IMR-90 (cell line): Measurements from ENCODE around the gene HSPA1L. TPM values are rescaled to one million over a fixed set of nuclear protein-coding genes. Genes with fewer than 3 reads are reported as not detected.

Experiments used
- ATAC-seq: fragments of 200-7000 bp; cut with Tn5 transposase; 2 replicates; pipeline ENCODE4 v1.9.1; 2020; ENCODE audit warnings: low read depth, mild to moderate bottlenecking, moderate library complexity
- BruUV-seq: library from RNA; stranded (reverse); fragments of 400-500 nt; replicated peaks from 2 replicates; lab custom pipeline; 2021; lab: Mats Ljungman, UMichigan
- CTCF ChIA-PET: fragments of 300-600 bp; formaldehyde crosslinking; extraction: SDS; loops from one replicate; lab custom pipeline; 2021; ENCODE audit warnings: antibody characterized with exemption; lab: Yijun Ruan, JAX
- POLR2A ChIA-PET: fragments of 300-600 bp; sonication (Branson Sonifier 250); formaldehyde crosslinking; loops from one replicate; lab custom pipeline; 2022; ENCODE audit warnings: antibody characterized with exemption; ENCODE audit not compliant: unreplicated experiment; lab: Charles Lee
- DNase-seq: peaks from one replicate; pipeline ENCODE4 v3.0.0; 2013
- H2AFZ ChIP-seq: replicated peaks from 2 replicates; pipeline ENCODE3; 2013; ENCODE audit warnings: low read length, mild to moderate bottlenecking; ENCODE audit not compliant: poor library complexity
- H2AK5ac ChIP-seq: 2 replicates; pipeline ENCODE4 v1.6.1; 2013; ENCODE audit warnings: low read depth, low read length, inconsistent platforms
- H2AK9ac ChIP-seq: replicated peaks from 2 replicates; pipeline ENCODE3; 2013; ENCODE audit warnings: mild to moderate bottlenecking, low read depth, low read length, moderate library complexity; ENCODE audit not compliant: poor library complexity
- H2BK120ac ChIP-seq: 2 replicates; pipeline ENCODE4 v1.6.1; 2013; ENCODE audit warnings: low read depth, low read length, inconsistent platforms
- H2BK15ac ChIP-seq: 3 replicates; pipeline ENCODE4 v1.6.1; 2013; ENCODE audit warnings: low read depth, low read length, inconsistent platforms
- H2BK20ac ChIP-seq: 2 replicates; pipeline ENCODE4 v1.6.1; 2013; ENCODE audit warnings: low read depth, mild to moderate bottlenecking, inconsistent platforms, low read length, moderate library complexity
- H2BK5ac ChIP-seq: 2 replicates; pipeline ENCODE4 v1.6.1; 2013; ENCODE audit warnings: mild to moderate bottlenecking, low read depth, low read length, inconsistent platforms; ENCODE audit not compliant: poor library complexity, severe bottlenecking
- H3K14ac ChIP-seq: replicated peaks from 2 replicates; pipeline ENCODE4 v1.6.1; 2013; ENCODE audit warnings: low read depth, low read length, inconsistent platforms
- H3K18ac ChIP-seq: 2 replicates; pipeline ENCODE4 v1.6.1; 2013; ENCODE audit warnings: low read depth, low read length, control low read depth
- H3K23ac ChIP-seq: 2 replicates; pipeline ENCODE4 v1.6.1; 2013; ENCODE audit warnings: low read depth, low read length, inconsistent platforms
- H3K27ac ChIP-seq: 2 replicates; pipeline ENCODE4 v1.5.1; 2013; ENCODE audit warnings: mild to moderate bottlenecking, control low read depth, low read length; ENCODE audit not compliant: insufficient read depth
- H3K27me3 ChIP-seq: 2 replicates; pipeline ENCODE4 v1.6.1; 2013; ENCODE audit warnings: low read length; ENCODE audit not compliant: control insufficient read depth, insufficient read depth
- H3K36me3 ChIP-seq: 2 replicates; pipeline ENCODE4 v1.6.1; 2013; ENCODE audit warnings: low read length, mixed read lengths; ENCODE audit not compliant: control insufficient read depth, insufficient read depth
- H3K4ac ChIP-seq: 2 replicates; pipeline ENCODE4 v1.6.1; 2013; ENCODE audit warnings: low read depth, low read length, inconsistent platforms
- H3K4me1 ChIP-seq: 2 replicates; pipeline ENCODE4 v1.6.1; 2013; ENCODE audit warnings: low read length, mixed read lengths; ENCODE audit not compliant: control insufficient read depth, insufficient read depth
- H3K4me2 ChIP-seq: 2 replicates; pipeline ENCODE4 v1.6.1; 2013; ENCODE audit warnings: low read depth, mild to moderate bottlenecking, control low read depth, low read length, moderate library complexity
- H3K4me3 ChIP-seq: 2 replicates; pipeline ENCODE4 v1.5.1; 2013; ENCODE audit warnings: low read depth, mild to moderate bottlenecking, control low read depth, low read length, moderate library complexity; ENCODE audit not compliant: insufficient read depth
- H3K56ac ChIP-seq: 2 replicates; pipeline ENCODE4 v1.6.1; 2013; ENCODE audit warnings: low read length, inconsistent platforms; ENCODE audit not compliant: insufficient read depth; ENCODE audit errors: extremely low read depth
- H3K79me1 ChIP-seq, 2 experiments: 2 replicates each; pipeline ENCODE4 v1.6.1; 2013; ENCODE audit warnings: low read length in 2 of 2, inconsistent platforms in 1 of 2, low read depth in 1 of 2
- H3K9ac ChIP-seq: 2 replicates; pipeline ENCODE4 v1.6.1; 2013; ENCODE audit warnings: low read depth, low read length, control low read depth
- H3K9me1 ChIP-seq: 2 replicates; pipeline ENCODE4 v1.6.1; 2013; ENCODE audit warnings: low read length, inconsistent platforms; ENCODE audit not compliant: insufficient read depth
- H3K9me3 ChIP-seq: 2 replicates; pipeline ENCODE4 v1.6.1; 2013; ENCODE audit warnings: low read length; ENCODE audit not compliant: control insufficient read depth, insufficient read depth
- H4K20me1 ChIP-seq: 2 replicates; pipeline ENCODE4 v1.6.1; 2013; ENCODE audit warnings: low read length, inconsistent platforms; ENCODE audit not compliant: insufficient read depth
- H4K5ac ChIP-seq: 2 replicates; pipeline ENCODE4 v1.6.1; 2013; ENCODE audit warnings: mild to moderate bottlenecking, low read depth, low read length, control low read depth
- H4K8ac ChIP-seq, 2 experiments: 2 replicates each; pipeline ENCODE4 v1.6.1; 2013; ENCODE audit warnings: low read depth in 2 of 2, low read length in 2 of 2, control low read depth in 1 of 2, inconsistent platforms in 1 of 2
- H4K91ac ChIP-seq: 2 replicates; pipeline ENCODE4 v1.6.1; 2013; ENCODE audit warnings: low read depth, low read length, inconsistent platforms; ENCODE audit not compliant: insufficient read depth
- CEBPB ChIP-seq: IDR thresholded peaks from 2 replicates; pipeline ENCODE4 v1.6.1; 2012; ENCODE audit warnings: low read depth, low read length, improper control_type of control experiment
- CHD1 ChIP-seq: IDR thresholded peaks from 2 replicates; pipeline ENCODE4 v1.6.1; 2012; ENCODE audit warnings: low read depth, low read length, improper control_type of control experiment
- CTCF ChIP-seq: conservative IDR thresholded peaks from 2 replicates; pipeline ENCODE4 v1.5.1; 2012; ENCODE audit warnings: mild to moderate bottlenecking, low read depth, low read length, improper control_type of control experiment
- MAZ ChIP-seq: IDR thresholded peaks from 2 replicates; pipeline ENCODE4 v1.6.1; 2012; ENCODE audit warnings: low read depth, mild to moderate bottlenecking, low read length, improper control_type of control experiment, moderate library complexity, borderline replicate concordance
- POLR2A ChIP-seq: IDR thresholded peaks from 2 replicates; pipeline ENCODE4 v1.6.1; 2012; ENCODE audit warnings: mild to moderate bottlenecking, low read depth, low read length
- RAD21 ChIP-seq: IDR thresholded peaks from 2 replicates; pipeline ENCODE4 v1.6.1; 2012; ENCODE audit warnings: low read length, improper control_type of control experiment
- USF2 ChIP-seq: fragments of 150-350 bp; IDR thresholded peaks from 2 replicates; pipeline ENCODE4 v1.6.1; 2017; ENCODE audit warnings: mild to moderate bottlenecking, antibody characterized with exemption, low read length, low read depth
- WGBS, 2 experiments: methylation state at CpG; one replicate each; pipeline versions ENCODE4 v1.1.5 to v1.1.7; 2013; ENCODE audit warnings: missing lambda C conversion rate in 2 of 2; ENCODE audit not compliant: insufficient read length in 1 of 2; ENCODE audit errors: extremely low coverage in 2 of 2; 5-methylcytosine and 5-hydroxymethylcytosine counted together
- dilution Hi-C: fragments of 300-500 bp; cut with HindIII; formaldehyde crosslinking; loops from one replicate; pipeline ENCODE4 v1.14.3; 2018; ENCODE audit warnings: low sequenced_read_pairs; ENCODE audit not compliant: unreplicated experiment
- in situ Hi-C: fragments of 300-500 bp; cut with MboI; formaldehyde crosslinking; loops from 3 replicates; pipeline ENCODE4 v1.14.3; 2019; ENCODE audit warnings: low sequenced_read_pairs, inconsistent platforms, mixed read lengths
- intact Hi-C: fragments of 100-400 bp; cut with micrococcal nuclease; formaldehyde crosslinking; loops from 2 replicates; pipeline ENCODE4 v1.10.0; 2022
- polyA plus RNA-seq, 3 experiments: library from polyadenylated mRNA; depleted of rRNA; stranded (reverse); fragments of >200 nt; gene quantifications; 2 replicates each; pipeline ENCODE4 v1.2.3, GENCODE V29; 2012; ENCODE audit warnings: low replicate concordance in 1 of 3
- total RNA-seq: library from RNA; depleted of rRNA; stranded (reverse); fragments of >200 nt; gene quantifications from 2 replicates; pipeline ENCODE4 v1.2.3, GENCODE V29; 2012

Gene HSPA1L
- total and polyA plus RNA-seq, 2 of the 4 experiments (the other 2 are of a cell fraction): 0.97 to 1.3 TPM

- H3K4me3 ChIP-seq: no peak overlapping the region
- no peak overlapping the region for H3K18ac ChIP-seq
- no peak for ATAC-seq
- no peaks in the 10 kb centered on the region for H3K27me3 ChIP-seq
- H2AFZ ChIP-seq: no peak overlapping the region
- no peak overlapping the region for H2BK5ac ChIP-seq
- CTCF ChIA-PET: no interaction called here
- no CpG with 5 or more reads among the region's 4 CpGs for WGBS, 2 experiments
- no peak overlapping the region for H3K4ac ChIP-seq
- TF ChIP-seq POLR2A (no peak), CEBPB (no peak), USF2 (no peak), CTCF (no peak), MAZ (no peak), RAD21 (no peak), CHD1 (no peak)
- no peak overlapping the region for H3K4me2 ChIP-seq
- H3K14ac ChIP-seq: no peak overlapping the region
- intact Hi-C loops: loop anchor here (5.0 kb wide), 1 partner anchor 278 kb away; the partner anchor contains the start of genes ATP6V1G2 and NFKBIL1
- no peak overlapping the region for H3K23ac ChIP-seq
- dilution Hi-C loops: no loop called here
- no TSS peak for BruUV-seq
- in situ Hi-C loops: no loop called here
- peaks cover 9% of the 10 kb centered on the region for H4K20me1 ChIP-seq
- H3K4me1 ChIP-seq: peaks cover 10% of the 10 kb centered on the region
- H4K5ac ChIP-seq: no peak overlapping the region
- POLR2A ChIA-PET: interaction anchor here (0.7 kb wide), 1 partner anchor 18 kb away, joined by 6 read pairs; no protein-coding TSS in a partner anchor
- H3K9me3 ChIP-seq: no peaks in the 10 kb centered on the region
- no peak overlapping the region for H3K9ac ChIP-seq
- H2AK5ac ChIP-seq: no peak overlapping the region
- no peak overlapping the region for H4K8ac ChIP-seq
- peaks cover 7% of the 10 kb centered on the region; the same call in 1 of the 2 replicates for H3K9me1 ChIP-seq
- H2BK120ac ChIP-seq: no peak overlapping the region
- DNase-seq: no peak
- H2BK15ac ChIP-seq: no peak overlapping the region
- H3K27ac ChIP-seq: no peak overlapping the region
- peaks cover 5 to 30% of the 10 kb centered on the region in 2 experiments; a peak in 3 of 4 replicates for H3K79me1 ChIP-seq
- H2BK20ac ChIP-seq: no peak overlapping the region
- no peak overlapping the region for H3K56ac ChIP-seq
- no peaks in the 10 kb centered on the region for H3K36me3 ChIP-seq
- no peak overlapping the region for H4K91ac ChIP-seq
- no peak overlapping the region for H2AK9ac ChIP-seq
These were observed 10.5 kb upstream of the HSPA1L start for GRCh38 chr6:31825553-31825952.
